ENCODE data around the gene TBX3. TPM values are rescaled to one million over a fixed set of nuclear protein-coding genes. Genes with fewer than 3 reads are reported as not detected.

Gene TBX3
- total RNA-seq, 1 experiment from 2014 or later: not detected

DNA sequence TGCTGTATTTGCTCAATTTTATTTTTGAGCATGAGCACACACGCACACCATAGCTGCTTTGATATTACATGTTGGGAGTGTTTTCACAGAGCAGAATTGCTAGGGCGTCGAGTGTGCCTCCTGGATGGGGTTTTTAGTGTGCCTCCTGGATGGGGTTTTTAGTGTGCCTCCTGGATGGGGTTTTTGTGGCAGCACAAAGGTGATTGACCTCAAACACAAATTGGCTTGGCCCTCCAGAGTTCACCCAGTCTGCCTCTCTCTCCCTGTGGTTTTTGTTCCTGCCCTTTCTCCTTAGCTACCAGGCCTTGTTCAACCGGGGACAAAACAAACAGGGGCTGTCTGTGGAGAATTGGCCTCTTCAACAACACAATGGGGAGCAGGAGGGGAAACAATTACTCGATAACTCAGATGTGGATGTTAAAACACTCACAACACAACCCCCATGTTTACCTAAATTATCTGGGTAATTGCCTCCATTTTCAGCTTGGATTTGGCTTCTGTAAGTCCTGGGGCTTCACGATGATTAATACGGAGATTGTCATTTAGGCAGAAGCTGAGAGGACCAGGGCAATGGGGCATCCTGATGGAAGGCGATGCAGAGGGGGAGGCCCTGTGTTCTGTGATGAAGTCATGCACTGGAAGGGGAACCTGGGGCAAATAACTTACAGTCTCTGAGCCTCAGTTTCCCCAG lies 26.9 kb downstream of the TBX3 start:
- in situ Hi-C loops (cut with HindIII; ENCODE audit: low sequenced_read_pairs): no loop called here
- no peak for DNase-seq (ENCODE audit: low spot score)

- in situ Hi-C loops (cut with HindIII; ENCODE audit: low sequenced_read_pairs): no loop called here
- DNase-seq (ENCODE audit: low spot score): no peak
Measured at GRCh38 chr12:114655934-114656749, 27.8 kb downstream of the TBX3 start.

GRCh38 chr12:114649585-114649984 lies 34.4 kb downstream of the TBX3 start:
- in situ Hi-C loops (cut with HindIII; ENCODE audit: low sequenced_read_pairs): no loop called here
- no peak for DNase-seq (ENCODE audit: low spot score)

DNA sequence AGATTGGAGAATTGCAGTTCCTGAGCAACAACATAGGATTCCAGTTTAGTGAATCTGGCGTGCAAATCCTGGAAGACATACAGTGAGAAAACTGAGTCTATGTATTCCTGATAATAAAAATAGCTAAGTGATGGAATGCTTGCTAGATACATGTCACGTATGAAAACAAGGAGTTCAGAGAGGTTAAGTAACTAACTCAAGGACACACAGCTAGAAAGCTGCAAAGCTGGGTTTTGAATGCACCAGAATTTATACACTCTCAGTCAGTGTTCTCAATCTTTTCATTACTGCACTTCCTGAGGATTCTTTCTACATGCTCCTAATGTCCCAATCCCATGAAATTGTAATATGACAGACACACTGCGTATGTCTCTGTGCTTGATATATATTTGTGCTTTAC lies 35.3 kb downstream of the TBX3 start:
- DNase-seq (ENCODE audit: low spot score): no peak
- in situ Hi-C loops (cut with HindIII; ENCODE audit: low sequenced_read_pairs): no loop called here

- DNase-seq (ENCODE audit: low spot score): no peak
- in situ Hi-C loops (cut with HindIII; ENCODE audit: low sequenced_read_pairs): no loop called here
Measured at GRCh38 chr12:114638790-114639435, 45.1 kb downstream of the TBX3 start.

GRCh38 chr12:114636723-114637480 lies 47.1 kb downstream of the TBX3 start:
- in situ Hi-C loops (cut with HindIII; ENCODE audit: low sequenced_read_pairs): no loop called here
- DNase-seq (ENCODE audit: low spot score): peak; percentile 3

- no peak for DNase-seq (ENCODE audit: low spot score)
- in situ Hi-C loops (cut with HindIII; ENCODE audit: low sequenced_read_pairs): no loop called here
Measured at GRCh38 chr12:114631242-114631641, 52.7 kb downstream of the TBX3 start.

DNA sequence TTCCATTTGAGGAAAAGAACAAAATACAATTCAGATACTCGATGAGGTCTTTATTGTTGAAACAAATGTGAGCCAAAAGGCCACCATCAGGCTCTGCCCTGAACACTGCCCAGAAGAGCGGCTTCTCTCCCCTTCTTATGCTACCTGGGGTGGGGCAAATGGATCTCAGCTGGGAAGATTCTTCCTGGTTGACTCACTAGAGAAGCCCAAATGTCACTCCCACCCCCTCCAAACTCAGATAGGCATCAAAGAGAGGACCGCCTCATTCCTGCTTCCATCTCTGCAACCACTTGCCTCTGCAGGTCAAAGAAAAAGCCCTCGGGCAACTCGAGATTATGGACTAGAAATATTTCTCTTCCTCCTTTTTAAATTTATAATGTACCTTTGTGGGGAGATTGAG lies 55.8 kb downstream of the TBX3 start:
- in situ Hi-C loops (cut with HindIII; ENCODE audit: low sequenced_read_pairs): no loop called here

DNA sequence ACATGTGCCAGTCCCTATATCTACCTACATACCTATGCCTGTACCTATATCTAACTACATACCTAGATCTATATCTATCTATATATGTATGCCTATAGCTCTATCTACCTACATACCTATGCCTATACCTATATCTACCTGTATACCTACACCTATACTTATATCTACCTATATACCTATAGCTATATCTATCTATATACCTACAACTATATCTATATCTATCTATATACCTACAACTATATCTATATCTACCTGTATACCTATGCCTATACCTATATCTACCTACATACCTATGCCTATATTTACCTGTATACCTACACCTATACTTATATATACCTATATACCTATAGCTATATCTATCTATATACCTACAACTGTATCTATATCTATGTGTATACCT lies 56.6 kb downstream of the TBX3 start:
- in situ Hi-C loops (cut with HindIII; ENCODE audit: low sequenced_read_pairs): no loop called here
- no peak for DNase-seq (ENCODE audit: low spot score)

More for the DNA sequence above, 55.8 kb downstream of the TBX3 start:
- DNase-seq (ENCODE audit: low spot score): no peak

GRCh38 chr12:114625294-114625851 lies 58.6 kb downstream of the TBX3 start:
- peak; percentile 2 for DNase-seq (ENCODE audit: low spot score)
- in situ Hi-C loops (cut with HindIII; ENCODE audit: low sequenced_read_pairs): no loop called here

DNA sequence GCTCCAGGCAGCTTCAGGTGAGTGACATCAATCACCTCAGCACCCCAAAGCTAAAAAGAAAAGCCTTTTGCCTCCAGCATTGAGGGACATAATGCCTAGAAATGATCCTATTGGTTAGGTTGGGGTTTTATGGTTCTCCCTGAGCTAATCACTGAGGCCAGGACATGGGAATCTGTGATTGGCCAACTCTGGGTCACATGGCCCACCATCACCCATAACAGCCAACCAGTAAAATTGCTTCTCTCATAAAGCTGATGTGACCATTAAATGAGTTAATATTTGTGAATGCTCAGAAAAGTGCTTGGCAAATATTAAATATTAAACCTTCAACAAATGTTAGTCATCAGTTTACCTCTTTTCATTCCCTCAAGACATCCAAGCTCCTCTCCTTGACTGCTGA lies 60.2 kb downstream of the TBX3 start:
- in situ Hi-C loops (cut with HindIII; ENCODE audit: low sequenced_read_pairs): no loop called here
- no peak for DNase-seq (ENCODE audit: low spot score)

All from G401 (cell line).